ENCODE results near the gene DPP10.

DNA sequence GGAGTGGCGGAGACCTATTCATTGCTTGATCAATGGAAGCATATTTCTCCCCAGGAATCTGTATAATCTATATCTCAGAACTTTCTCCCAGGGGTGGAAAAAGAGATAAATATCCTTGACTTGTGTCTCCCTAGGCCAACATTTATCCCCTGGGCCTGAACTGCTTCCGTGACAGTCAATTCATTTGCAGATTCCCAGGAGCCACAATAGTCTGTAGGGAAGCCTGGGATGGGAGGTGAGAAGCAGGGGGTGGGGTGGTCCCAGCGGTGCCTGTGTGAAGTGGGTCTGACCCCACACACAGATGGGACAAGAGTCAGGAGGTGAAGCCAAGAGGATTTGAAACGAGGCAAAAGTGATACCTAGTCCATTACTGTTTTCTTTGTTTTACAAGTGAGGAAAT lies 166.8 kb downstream of the DPP10 start:
- TF ChIP-seq EP300 (IDR thresholded peaks at IDR 0.05) (no peak), POLR2AphosphoS5 (IDR thresholded peaks at IDR 0.05) (no peak), POLR2A (IDR thresholded peaks at IDR 0.05) (no peak)
- TF ChIP-seq, protein P1, sequence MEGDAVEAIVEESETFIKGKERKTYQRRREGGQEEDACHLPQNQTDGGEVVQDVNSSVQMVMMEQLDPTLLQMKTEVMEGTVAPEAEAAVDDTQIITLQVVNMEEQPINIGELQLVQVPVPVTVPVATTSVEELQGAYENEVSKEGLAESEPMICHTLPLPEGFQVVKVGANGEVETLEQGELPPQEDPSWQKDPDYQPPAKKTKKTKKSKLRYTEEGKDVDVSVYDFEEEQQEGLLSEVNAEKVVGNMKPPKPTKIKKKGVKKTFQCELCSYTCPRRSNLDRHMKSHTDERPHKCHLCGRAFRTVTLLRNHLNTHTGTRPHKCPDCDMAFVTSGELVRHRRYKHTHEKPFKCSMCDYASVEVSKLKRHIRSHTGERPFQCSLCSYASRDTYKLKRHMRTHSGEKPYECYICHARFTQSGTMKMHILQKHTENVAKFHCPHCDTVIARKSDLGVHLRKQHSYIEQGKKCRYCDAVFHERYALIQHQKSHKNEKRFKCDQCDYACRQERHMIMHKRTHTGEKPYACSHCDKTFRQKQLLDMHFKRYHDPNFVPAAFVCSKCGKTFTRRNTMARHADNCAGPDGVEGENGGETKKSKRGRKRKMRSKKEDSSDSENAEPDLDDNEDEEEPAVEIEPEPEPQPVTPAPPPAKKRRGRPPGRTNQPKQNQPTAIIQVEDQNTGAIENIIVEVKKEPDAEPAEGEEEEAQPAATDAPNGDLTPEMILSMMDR (IDR thresholded peaks at IDR 0.05) = no peak
